Motor neuron (in vitro differentiated cells): ENCODE data around the gene RIMKLB. TPM values are rescaled to one million over a fixed set of nuclear protein-coding genes. Genes with fewer than 3 reads are reported as not detected.

ENCODE experiments used
- ATAC-seq, 8 experiments: fragments of 200-7000 bp; cut with Tn5 transposase; replicated peaks in 6 of 8; 2 replicates each; pipeline ENCODE4 v1.8.0; 2021; ENCODE audit warnings: mild to moderate bottlenecking in 8 of 8, moderate library complexity in 8 of 8
- H3K27ac ChIP-seq, 2 donors: fragments of 250-450 bp; sonication (Bioruptor Pico); 2 replicates each; pipeline ENCODE4 v1.9.0; 2021; ENCODE audit warnings: antibody characterized with exemption in 2 of 2, mild to moderate bottlenecking in 2 of 2, moderate library complexity in 1 of 2
- H3K4me1 ChIP-seq, 2 donors: fragments of 250-450 bp; sonication (Bioruptor Pico); replicated peaks in 1 of 2; 2 replicates each; pipeline ENCODE4 v1.6.1; 2021; ENCODE audit warnings: antibody characterized with exemption in 2 of 2, mild to moderate bottlenecking in 2 of 2, moderate library complexity in 1 of 2
- H3K4me3 ChIP-seq, 5 donors: fragments of 250-450 bp; sonication (Bioruptor Pico); 2 replicates each; pipeline ENCODE4 v1.9.0; 2021; ENCODE audit warnings: antibody characterized with exemption in 5 of 5, mild to moderate bottlenecking in 5 of 5, moderate library complexity in 4 of 5
- WGBS, 10 experiments: fragments of 450-650 bp; shearing (Covaris generic); methylation state at CpG; one replicate each; pipeline ENCODE4 v1.0.0; 2022; 5-methylcytosine and 5-hydroxymethylcytosine counted together
- in situ Hi-C, 9 experiments: fragments of 400-800 bp; cut with MboI; loops; one replicate each; pipeline ENCODE4 v1.15.0; 2021; ENCODE audit warnings: low sequenced_read_pairs in 9 of 9, low pct_unique_long_range_greater_than_20kb in 2 of 9; ENCODE audit not compliant: unreplicated experiment in 9 of 9
- total RNA-seq, 8 experiments: library from RNA; unstranded; fragments of 300-600 nt; gene quantifications; 2 replicates each; pipeline versions ENCODE4 v1.2.3 to v1.2.4, GENCODE V29; 2022

RIMKLB gene
- total RNA-seq, 8 experiments from 2014 or later, result 19.3 to 109 (median 71.1) TPM

- in situ Hi-C loops, result loop anchor here in 6 of 9 experiments (25.0 kb wide), 2 partner anchors 191 to 341 kb away; no protein-coding TSS in a partner anchor
- Histone ChIP-seq H3K4me3 (peak overlapping the region; percentile 52 to 98 (median 87)), H3K4me1 (peaks cover 26 to 37% of the 10 kb centered on the region in 2 donors), H3K27ac (peak overlapping the region; percentile 86 to 88)
- WGBS, 10 experiments, result 0 to 42% (median 17%) methylated on average over 1 to 6 of the region's 6 CpGs
- no peak for ATAC-seq
Observed at GRCh38 chr12:8696442-8697090, 1.2 kb upstream of the RIMKLB start.

- in situ Hi-C loops, result loop anchor here in 6 of 9 experiments (25.0 kb wide), 2 partner anchors 190 to 340 kb away; no protein-coding TSS in a partner anchor
- H3K4me3 ChIP-seq, result peak overlapping the region; percentile 52 to 98 (median 87)
- H3K4me1 ChIP-seq, result peaks cover 21 to 32% of the 10 kb centered on the region in 2 donors
- 0 to 7% (median 0%) methylated on average over 4 to 7 of the region's 21 CpGs; no CpG with 5 or more reads in 3 of the 10 experiments for WGBS, 10 experiments
- peak in 3 of 8 experiments; percentile 3 to 9 (median 8) for ATAC-seq
- peak overlapping the region; percentile 86 to 88 for H3K27ac ChIP-seq
Observed at GRCh38 chr12:8697120-8697475, 693 bp upstream of the RIMKLB start.

- peak; percentile 46 to 61 (median 50) for ATAC-seq
- in situ Hi-C loops, result loop anchor here in 6 of 9 experiments (25.0 kb wide), 2 partner anchors 189 to 339 kb away; no protein-coding TSS in a partner anchor
- Histone ChIP-seq H3K4me1 (peaks cover 11 to 23% of the 10 kb centered on the region in 2 donors), H3K27ac (peak overlapping the region; percentile 86 to 88), H3K4me3 (peak overlapping the region; percentile 52 to 98 (median 87))
- 0% methylated on average over 1 to 2 of the region's 85 CpGs; no CpG with 5 or more reads in 7 of the 10 experiments for WGBS, 10 experiments
Observed at GRCh38 chr12:8698132-8698851, 501 bp downstream of the RIMKLB start.

GRCh38 chr12:8698879-8699278, 1.1 kb downstream of the RIMKLB start:
- 0 to 79% (median 6%) methylated on average over 1 to 2 of the region's 2 CpGs; no CpG with 5 or more reads in 4 of the 10 experiments for WGBS, 10 experiments
- no peak for ATAC-seq
- Histone ChIP-seq H3K4me1 (peaks cover 6 to 18% of the 10 kb centered on the region in 2 donors), H3K27ac (peak overlapping the region in 1 of 2 donors; percentile 88), H3K4me3 (peak overlapping the region; percentile 52 to 98 (median 87))
- in situ Hi-C loops, result loop anchor here in 6 of 9 experiments (25.0 kb wide), 2 partner anchors 188 to 338 kb away; no protein-coding TSS in a partner anchor

- peak overlapping the region in 4 of 5 donors; percentile 52 to 98 (median 84) for H3K4me3 ChIP-seq
Observed at GRCh38 chr12:8699714-8700113, 1.9 kb downstream of the RIMKLB start.

GRCh38 chr12:8701046-8701660, 3.4 kb downstream of the RIMKLB start:
- in situ Hi-C loops, result no loop called here
- no peak overlapping the region for H3K27ac ChIP-seq
- H3K4me3 ChIP-seq, result no peak overlapping the region
- 52 to 96% (median 93%) methylated on average over 3 to 6 of the region's 6 CpGs for WGBS, 10 experiments
- peaks cover 6 to 16% of the 10 kb centered on the region in 2 donors for H3K4me1 ChIP-seq
- ATAC-seq, result no peak

More at GRCh38 chr12:8699714-8700113, 1.9 kb downstream of the RIMKLB start:
- 0 to 100% (median 19%) methylated on average over 1 to 4 of the region's 4 CpGs; no CpG with 5 or more reads in 2 of the 10 experiments for WGBS, 10 experiments
- ATAC-seq, result no peak
- H3K4me1 ChIP-seq, result peaks cover 6 to 18% of the 10 kb centered on the region in 2 donors
- no peak overlapping the region for H3K27ac ChIP-seq
- in situ Hi-C loops, result loop anchor here in 6 of 9 experiments (25.0 kb wide), 2 partner anchors 188 to 338 kb away; no protein-coding TSS in a partner anchor

- Histone ChIP-seq H3K27ac (no peak overlapping the region), H3K4me1 (peaks cover 8 to 12% of the 10 kb centered on the region in 2 donors), H3K4me3 (no peak overlapping the region)
- in situ Hi-C loops, result no loop called here
- 74 to 100% (median 93%) methylated on average over 1 to 4 of the region's 4 CpGs for WGBS, 10 experiments
- no peak for ATAC-seq
Observed at GRCh38 chr12:8702159-8702558, 4.4 kb downstream of the RIMKLB start.

- Histone ChIP-seq H3K4me1 (peaks cover 0 to 3% of the 10 kb centered on the region in 2 donors), H3K4me3 (no peak overlapping the region), H3K27ac (no peak overlapping the region)
- in situ Hi-C loops, result no loop called here
- ATAC-seq, result peak in 2 of 8 experiments; percentile 73 to 94
- 94 to 100% (median 100%) methylated on average over 1 to 4 of the region's 6 CpGs; no CpG with 5 or more reads in 6 of the 10 experiments for WGBS, 10 experiments
Observed at GRCh38 chr12:8709124-8709830, 11.5 kb downstream of the RIMKLB start.

GRCh38 chr12:8712572-8712971, 14.8 kb downstream of the RIMKLB start:
- Histone ChIP-seq H3K27ac (no peak overlapping the region), H3K4me3 (no peak overlapping the region), H3K4me1 (no peaks in the 10 kb centered on the region)
- in situ Hi-C loops, result no loop called here
- no peak for ATAC-seq
- 0 to 89% (median 56%) methylated on average over 1 to 2 of the region's 2 CpGs for WGBS, 10 experiments

GRCh38 chr12:8722286-8722800, 24.6 kb downstream of the RIMKLB start:
- peak in 3 of 8 experiments; percentile 84 to 92 (median 89) for ATAC-seq
- H3K4me1 ChIP-seq, result no peaks in the 10 kb centered on the region
- no peak overlapping the region for H3K4me3 ChIP-seq

GRCh38 chr12:8734873-8735381, 37.1 kb downstream of the RIMKLB start:
- Histone ChIP-seq H3K27ac (no peak overlapping the region), H3K4me1 (no peaks in the 10 kb centered on the region), H3K4me3 (no peak overlapping the region)
- in situ Hi-C loops, result no loop called here
- WGBS, 10 experiments, result 20 to 100% (median 90%) methylated on average over 1 to 3 of the region's 3 CpGs; no CpG with 5 or more reads in 1 of the 10 experiments
- no peak for ATAC-seq

More at GRCh38 chr12:8722286-8722800, 24.6 kb downstream of the RIMKLB start:
- WGBS, 10 experiments, result 40 to 93% (median 55%) methylated on average over 1 to 3 of the region's 3 CpGs; no CpG with 5 or more reads in 2 of the 10 experiments
- in situ Hi-C loops, result no loop called here
- H3K27ac ChIP-seq, result no peak overlapping the region

GRCh38 chr12:8742501-8742900, 44.7 kb downstream of the RIMKLB start:
- Histone ChIP-seq H3K4me3 (no peak overlapping the region), H3K27ac (no peak overlapping the region), H3K4me1 (no peaks in the 10 kb centered on the region)
- no peak for ATAC-seq
- in situ Hi-C loops, result no loop called here
- WGBS, 10 experiments, result 100% methylated on average over 1 of the region's 1 CpG; no CpG with 5 or more reads in 8 of the 10 experiments
